H1 (cell line): ENCODE results near the gene BTBD9. TPM values are rescaled to one million over a fixed set of nuclear protein-coding genes. Genes with fewer than 3 reads are reported as not detected.

Experiments used
- polyA plus RNA-seq, 7 experiments: library from polyadenylated mRNA; depleted of rRNA in 3 of 7; stranded (reverse) in 5 of 7; unstranded in 2 of 7; fragments of >200 nt in 5 of 7; fragments of 200-250 nt in 2 of 7; gene quantifications; 1 replicate in 5 of 7; 2 replicates in 1 of 7; 4 replicates in 1 of 7; pipeline versions ENCODE4 v1.2.1 to v1.2.3, GENCODE V29; 2011 to 2013; ENCODE audit warnings: missing spikeins in 2 of 7, mixed read lengths in 2 of 7
- small RNA-seq: library from polyadenylated mRNA; stranded (forward); fragments of <200 nt; extraction: miRNeasy Mini kit (QIAGEN cat#:217004); gene quantifications from one replicate; pipeline ENCODE3, GENCODE V24; 2013; ENCODE audit not compliant: insufficient read depth
- total RNA-seq: library from RNA; stranded (reverse); fragmentation: NEBNext Ultra II Directional; extraction: Animal tissue kit (Norgen Biotek cat#: 25700); gene quantifications from 2 replicates; pipeline ENCODE4 v1.2.1, GENCODE V29; 2021

The BTBD9 gene
- total and polyA plus RNA-seq, 2 of the 8 experiments (the other 6 are each of a cell fraction or from before 2014, with no cell fraction given), result 0.92 to 4.1 TPM

Small RNA genes lying within 50 kb of the gene (small RNA-seq; reads per million reads assigned to genes)
- not detected for gene RF00019
- gene RF00279, result not detected

Other genes starting within 250 kb of the BTBD9 start
- 161 and 170 TPM in 2 replicates for gene GLO1, start 63.2 kb upstream of the BTBD9 start, total RNA-seq
- gene GLO1, start 63.2 kb upstream of the BTBD9 start, polyA plus RNA-seq (2011; rRNA removed), result 52.8 and 104 TPM in 2 replicates
- gene DNAH8, start 75.4 kb upstream of the BTBD9 start, total RNA-seq, result not detected in 2 replicates
- under 0.01 TPM in 1 of 2 replicates, not detected in the other for gene DNAH8, start 75.4 kb upstream of the BTBD9 start, polyA plus RNA-seq (2011; rRNA removed)